HEK293T (cell line): ENCODE results near the gene LRRC58.

Source experiments
- ARNT ChIP-seq: fragments of 450-650 bp; IDR thresholded peaks from 2 replicates; pipeline ENCODE4 v1.6.1; 2017; ENCODE audit warnings: mild to moderate bottlenecking
- BHLHE40 ChIP-seq: fragments of 450-650 bp; IDR thresholded peaks from 2 replicates; pipeline ENCODE4 v1.6.1; 2016; ENCODE audit warnings: mild to moderate bottlenecking, moderate library complexity, borderline replicate concordance
- CTBP1 ChIP-seq: fragments of 450-650 bp; IDR thresholded peaks from 2 replicates; pipeline ENCODE4 v1.6.1; 2016; ENCODE audit warnings: borderline replicate concordance
- FOXA1 ChIP-seq: fragments of 450-650 bp; IDR thresholded peaks from 2 replicates; pipeline ENCODE4 v1.6.1; 2016; ENCODE audit warnings: mild to moderate bottlenecking
- FOXK2 ChIP-seq: fragments of 450-650 bp; IDR thresholded peaks from 2 replicates; pipeline ENCODE4 v1.6.1; 2016; ENCODE audit warnings: mild to moderate bottlenecking
- FOXM1 ChIP-seq: fragments of 450-650 bp; IDR thresholded peaks from 2 replicates; pipeline ENCODE4 v1.6.1; 2017; ENCODE audit warnings: mild to moderate bottlenecking, borderline replicate concordance
- HDGF ChIP-seq: fragments of 450-650 bp; IDR thresholded peaks from 2 replicates; pipeline ENCODE4 v1.6.1; 2017; ENCODE audit warnings: antibody characterized with exemption, borderline replicate concordance
- L3MBTL2 ChIP-seq: fragments of 450-650 bp; conservative IDR thresholded peaks from 2 replicates; pipeline ENCODE4 v1.6.1; 2016; ENCODE audit warnings: mild to moderate bottlenecking
- LEF1 ChIP-seq: fragments of 450-650 bp; IDR thresholded peaks from 2 replicates; pipeline ENCODE4 v1.6.1; 2017; ENCODE audit warnings: mild to moderate bottlenecking, borderline replicate concordance
- NFRKB ChIP-seq: fragments of 450-650 bp; IDR thresholded peaks from 2 replicates; pipeline ENCODE4 v1.6.1; 2016; ENCODE audit warnings: mild to moderate bottlenecking, moderate library complexity
- SP1 ChIP-seq: fragments of 450-650 bp; IDR thresholded peaks from 2 replicates; pipeline ENCODE4 v1.6.1; 2017
- SUZ12 ChIP-seq: fragments of 450-650 bp; IDR thresholded peaks from 2 replicates; pipeline ENCODE4 v1.6.1; 2016; ENCODE audit warnings: mild to moderate bottlenecking
- TARDBP ChIP-seq: fragments of 450-650 bp; IDR thresholded peaks from 2 replicates; pipeline ENCODE4 v1.6.1; 2016
- ZNF384 ChIP-seq: fragments of 450-650 bp; IDR thresholded peaks from 2 replicates; pipeline ENCODE4 v1.6.1; 2016

- no peak for TF ChIP-seq SP1
- no peak for TF ChIP-seq L3MBTL2
- TF ChIP-seq FOXK2: no peak
- TF ChIP-seq LEF1: no peak
- TF ChIP-seq TARDBP: no peak
- TF ChIP-seq FOXA1: no peak
- no peak for TF ChIP-seq NFRKB
- TF ChIP-seq BHLHE40: no peak
- no peak for TF ChIP-seq CTBP1
- no peak for TF ChIP-seq ARNT
- no peak for TF ChIP-seq FOXM1
- TF ChIP-seq SUZ12: no peak
- no peak for TF ChIP-seq HDGF
- no peak for TF ChIP-seq ZNF384
Observed at GRCh38 chr3:120349855-120350125, 636 bp upstream of the LRRC58 start.
